ENCODE measurements around the gene TACR2. TPM values are rescaled to one million over a fixed set of nuclear protein-coding genes. Genes with fewer than 3 reads are reported as not detected.
A peak's percentile ranks its signal among the peaks of the same experiment; 100 is the strongest.

The TACR2 gene
- total RNA-seq, 1 experiment from 2014 or later, result 0.21 TPM

DNA sequence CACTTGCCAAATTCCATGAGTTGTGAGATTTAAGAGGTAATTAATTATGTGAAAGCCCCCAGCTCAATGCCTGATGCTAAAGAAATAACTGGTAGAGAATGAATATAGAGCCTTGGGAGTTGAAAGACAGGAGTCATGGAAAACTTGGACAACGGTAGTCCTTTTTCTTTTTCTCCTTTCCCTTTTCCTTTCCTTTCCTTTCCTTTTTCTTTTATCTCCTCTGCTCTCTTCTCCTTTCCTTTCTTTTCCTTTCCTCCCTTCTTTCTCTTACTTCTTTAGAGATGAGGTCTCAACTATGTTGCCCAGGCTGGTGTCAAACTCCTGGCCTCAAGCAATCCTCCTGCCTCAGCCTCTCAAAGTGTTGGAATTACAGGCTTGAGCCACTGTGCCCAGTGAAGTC, 26.6 kb upstream of the TACR2 start:
- in situ Hi-C loops (cut with HindIII; ENCODE audit: low pct_unique_long_range_greater_than_20kb, low sequenced_read_pairs), result loop anchor here (10.0 kb wide), 1 partner anchor 51 kb away; no protein-coding TSS in a partner anchor
- Histone ChIP-seq H3K36me3 (ENCODE audit: control insufficient read depth, insufficient read depth, low read length) (no peaks in the 10 kb centered on the region), H3K4me3 (ENCODE audit: low read depth in 2 of 2, low read length in 2 of 2) (no peak overlapping the region), H3K27ac (ENCODE audit: low read length) (peak overlapping the region; percentile 66), H3K4me1 (ENCODE audit: control insufficient read depth, insufficient read depth, low read length) (peaks cover 57% of the 10 kb centered on the region), H3K27me3 (ENCODE audit: control insufficient read depth, insufficient read depth, low read length) (no peaks in the 10 kb centered on the region), H3K9me3 (ENCODE audit: control insufficient read depth, insufficient read depth, low read depth, low read length) (peaks cover 4% of the 10 kb centered on the region; the same call in 1 of the 2 replicates)
- BruUV-seq (replicated peaks), result no TSS peak
- POLR2A ChIA-PET, result no interaction called here
- TF ChIP-seq, protein P1, sequence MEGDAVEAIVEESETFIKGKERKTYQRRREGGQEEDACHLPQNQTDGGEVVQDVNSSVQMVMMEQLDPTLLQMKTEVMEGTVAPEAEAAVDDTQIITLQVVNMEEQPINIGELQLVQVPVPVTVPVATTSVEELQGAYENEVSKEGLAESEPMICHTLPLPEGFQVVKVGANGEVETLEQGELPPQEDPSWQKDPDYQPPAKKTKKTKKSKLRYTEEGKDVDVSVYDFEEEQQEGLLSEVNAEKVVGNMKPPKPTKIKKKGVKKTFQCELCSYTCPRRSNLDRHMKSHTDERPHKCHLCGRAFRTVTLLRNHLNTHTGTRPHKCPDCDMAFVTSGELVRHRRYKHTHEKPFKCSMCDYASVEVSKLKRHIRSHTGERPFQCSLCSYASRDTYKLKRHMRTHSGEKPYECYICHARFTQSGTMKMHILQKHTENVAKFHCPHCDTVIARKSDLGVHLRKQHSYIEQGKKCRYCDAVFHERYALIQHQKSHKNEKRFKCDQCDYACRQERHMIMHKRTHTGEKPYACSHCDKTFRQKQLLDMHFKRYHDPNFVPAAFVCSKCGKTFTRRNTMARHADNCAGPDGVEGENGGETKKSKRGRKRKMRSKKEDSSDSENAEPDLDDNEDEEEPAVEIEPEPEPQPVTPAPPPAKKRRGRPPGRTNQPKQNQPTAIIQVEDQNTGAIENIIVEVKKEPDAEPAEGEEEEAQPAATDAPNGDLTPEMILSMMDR (IDR thresholded peaks at IDR 0.05), result no peak
- TF ChIP-seq POLR2AphosphoS5 (IDR thresholded peaks at IDR 0.05; ENCODE audit: low read depth, low read length), result no peak
- no peak for TF ChIP-seq SIN3A (IDR thresholded peaks at IDR 0.05; ENCODE audit: borderline replicate concordance, insufficient read depth, low read depth, low read length)
- TF ChIP-seq TCF7L2 (IDR thresholded peaks at IDR 0.05; ENCODE audit: low read depth, low read length), result no peak
- TF ChIP-seq, protein P2, sequence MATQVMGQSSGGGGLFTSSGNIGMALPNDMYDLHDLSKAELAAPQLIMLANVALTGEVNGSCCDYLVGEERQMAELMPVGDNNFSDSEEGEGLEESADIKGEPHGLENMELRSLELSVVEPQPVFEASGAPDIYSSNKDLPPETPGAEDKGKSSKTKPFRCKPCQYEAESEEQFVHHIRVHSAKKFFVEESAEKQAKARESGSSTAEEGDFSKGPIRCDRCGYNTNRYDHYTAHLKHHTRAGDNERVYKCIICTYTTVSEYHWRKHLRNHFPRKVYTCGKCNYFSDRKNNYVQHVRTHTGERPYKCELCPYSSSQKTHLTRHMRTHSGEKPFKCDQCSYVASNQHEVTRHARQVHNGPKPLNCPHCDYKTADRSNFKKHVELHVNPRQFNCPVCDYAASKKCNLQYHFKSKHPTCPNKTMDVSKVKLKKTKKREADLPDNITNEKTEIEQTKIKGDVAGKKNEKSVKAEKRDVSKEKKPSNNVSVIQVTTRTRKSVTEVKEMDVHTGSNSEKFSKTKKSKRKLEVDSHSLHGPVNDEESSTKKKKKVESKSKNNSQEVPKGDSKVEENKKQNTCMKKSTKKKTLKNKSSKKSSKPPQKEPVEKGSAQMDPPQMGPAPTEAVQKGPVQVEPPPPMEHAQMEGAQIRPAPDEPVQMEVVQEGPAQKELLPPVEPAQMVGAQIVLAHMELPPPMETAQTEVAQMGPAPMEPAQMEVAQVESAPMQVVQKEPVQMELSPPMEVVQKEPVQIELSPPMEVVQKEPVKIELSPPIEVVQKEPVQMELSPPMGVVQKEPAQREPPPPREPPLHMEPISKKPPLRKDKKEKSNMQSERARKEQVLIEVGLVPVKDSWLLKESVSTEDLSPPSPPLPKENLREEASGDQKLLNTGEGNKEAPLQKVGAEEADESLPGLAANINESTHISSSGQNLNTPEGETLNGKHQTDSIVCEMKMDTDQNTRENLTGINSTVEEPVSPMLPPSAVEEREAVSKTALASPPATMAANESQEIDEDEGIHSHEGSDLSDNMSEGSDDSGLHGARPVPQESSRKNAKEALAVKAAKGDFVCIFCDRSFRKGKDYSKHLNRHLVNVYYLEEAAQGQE (IDR thresholded peaks at IDR 0.05; ENCODE audit: insufficient read depth in 1 of 2, low read depth in 2 of 2, low read length in 1 of 2), result no peak
- DNase-seq (ENCODE audit: low read depth, low spot score) (no peak), ATAC-seq (no peak)
- CTCF ChIA-PET, result no interaction called here
- intact Hi-C loops (cut with micrococcal nuclease; ENCODE audit: unreplicated experiment), result no loop called here

DNA sequence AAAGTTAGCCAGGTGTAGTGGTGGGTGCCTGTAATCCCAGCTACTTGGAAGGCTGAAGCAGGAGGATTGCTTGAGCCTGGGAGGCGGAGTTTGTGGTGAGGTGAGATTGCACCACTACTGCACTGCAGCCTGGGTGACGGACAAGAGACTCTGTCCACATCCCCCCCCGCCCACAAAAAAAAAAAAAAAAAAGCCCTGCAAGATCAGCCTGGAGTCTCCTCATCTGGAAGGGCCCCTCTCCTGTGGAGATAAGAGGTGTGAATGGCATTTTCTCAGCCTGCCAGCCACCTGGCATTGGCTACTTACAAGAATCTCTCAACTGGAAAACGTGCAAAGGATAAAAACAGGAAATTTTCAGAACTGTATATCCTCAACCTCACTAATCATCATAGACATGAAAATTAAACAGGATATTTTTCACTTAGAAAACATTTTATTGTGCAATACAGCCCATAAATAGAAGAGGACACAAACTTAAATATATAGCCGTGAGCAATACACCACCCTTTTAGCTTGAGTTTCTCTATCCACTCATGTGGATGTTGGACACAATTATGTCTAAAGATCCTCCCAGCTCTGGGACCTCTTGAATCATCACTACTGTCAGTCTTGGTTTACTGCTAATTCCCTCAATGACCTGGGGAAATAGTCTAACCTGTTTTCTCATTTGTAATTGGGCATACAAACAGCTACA, 23.2 kb upstream of the TACR2 start:
- Histone ChIP-seq H3K27ac (ENCODE audit: low read length) (peak overlapping the region; percentile 94), H3K9me3 (ENCODE audit: control insufficient read depth, insufficient read depth, low read depth, low read length) (peaks cover 7% of the 10 kb centered on the region; the same call in 1 of the 2 replicates), H3K4me3 (ENCODE audit: low read depth in 2 of 2, low read length in 2 of 2) (no peak overlapping the region), H3K27me3 (ENCODE audit: control insufficient read depth, insufficient read depth, low read length) (no peaks in the 10 kb centered on the region), H3K4me1 (ENCODE audit: control insufficient read depth, insufficient read depth, low read length) (peaks cover 35% of the 10 kb centered on the region), H3K36me3 (ENCODE audit: control insufficient read depth, insufficient read depth, low read length) (no peaks in the 10 kb centered on the region)
- BruUV-seq (replicated peaks), result no TSS peak
- ATAC-seq (no peak), DNase-seq (ENCODE audit: low read depth, low spot score) (no peak)
- ChIA-PET POLR2A (no interaction called here), CTCF (interaction anchor here (0.7 to 0.9 kb wide), 2 partner anchors 11 to 48 kb away, joined by 3 to 15 read pairs; partner anchors contain the start of gene TSPAN15)
- in situ Hi-C loops (cut with HindIII; ENCODE audit: low pct_unique_long_range_greater_than_20kb, low sequenced_read_pairs), result loop anchor here (10.0 kb wide), 1 partner anchor 55 kb away; no protein-coding TSS in a partner anchor
- TF ChIP-seq, protein P2 (IDR thresholded peaks at IDR 0.05; ENCODE audit: insufficient read depth in 1 of 2, low read depth in 2 of 2, low read length in 1 of 2), result no peak
- no peak for TF ChIP-seq SIN3A (IDR thresholded peaks at IDR 0.05; ENCODE audit: borderline replicate concordance, insufficient read depth, low read depth, low read length)
- TF ChIP-seq, protein P1 (IDR thresholded peaks at IDR 0.05), result no peak
- no peak for TF ChIP-seq POLR2AphosphoS5 (IDR thresholded peaks at IDR 0.05; ENCODE audit: low read depth, low read length)
- no peak for TF ChIP-seq TCF7L2 (IDR thresholded peaks at IDR 0.05; ENCODE audit: low read depth, low read length)
- intact Hi-C loops (cut with micrococcal nuclease; ENCODE audit: unreplicated experiment), result no loop called here

Data from Panc1 (cell line).